GM18511 (cell line): ENCODE measurements around the gene P3H2.
A peak's percentile ranks its signal among the peaks of the same experiment; 100 is the strongest.

Experiments
- ATAC-seq: cut with Tn5 transposase; IDR thresholded peaks from one replicate; pipeline ENCODE4 v1.9.1; 2021; ENCODE audit warnings: mild to moderate bottlenecking, moderate library complexity; ENCODE audit not compliant: unreplicated experiment

Gene P3H2

DNA sequence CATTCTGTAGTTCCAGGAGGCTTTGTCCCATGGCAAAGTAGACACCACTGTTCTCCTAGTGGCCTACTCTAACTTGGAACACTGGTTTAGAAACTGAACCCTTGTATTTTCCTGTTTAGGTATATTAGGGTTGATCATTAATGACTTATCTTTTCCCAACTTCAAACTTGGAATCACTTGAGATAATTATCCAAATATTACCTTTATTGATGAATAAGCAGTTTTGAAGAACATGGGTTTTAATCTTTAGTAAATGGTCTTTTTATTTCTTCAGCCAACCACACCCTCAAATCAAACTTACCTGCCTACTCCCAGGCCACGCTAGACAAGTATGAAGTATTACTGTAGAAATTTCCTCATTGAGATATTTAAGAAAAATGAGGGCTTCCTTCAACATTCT is 6.5 kb upstream of the P3H2 start:
- no peak for ATAC-seq

DNA sequence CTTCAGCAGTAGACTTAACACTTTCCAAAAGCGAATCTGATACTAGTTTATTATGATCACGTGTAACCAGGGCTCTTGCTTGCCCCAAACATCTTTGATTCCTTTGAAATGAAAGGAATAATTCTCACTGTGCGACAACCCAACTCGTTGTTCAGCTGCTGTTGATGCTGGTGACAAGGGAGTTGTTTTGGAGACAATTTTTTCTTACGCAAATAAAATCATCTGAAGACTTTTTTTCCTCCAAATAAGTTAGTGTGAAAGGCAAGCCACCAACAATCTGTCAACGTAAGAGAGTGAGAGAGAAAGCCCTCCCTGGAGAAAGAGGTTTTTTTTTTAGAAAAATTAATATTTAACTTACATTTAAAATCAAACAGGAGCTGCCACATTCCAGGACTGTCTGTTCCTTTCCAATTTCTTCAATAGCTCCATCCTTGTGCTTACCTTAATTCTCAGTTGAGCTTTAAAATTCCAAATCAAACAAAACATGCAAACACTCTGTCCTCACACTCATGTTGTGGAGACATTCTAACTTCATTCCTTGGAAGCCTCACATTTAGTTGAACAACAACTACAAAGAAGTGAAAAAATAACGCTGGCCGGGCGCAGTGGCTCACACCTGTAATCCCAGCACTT is 4.9 kb upstream of the P3H2 start:
- no peak for ATAC-seq

DNA sequence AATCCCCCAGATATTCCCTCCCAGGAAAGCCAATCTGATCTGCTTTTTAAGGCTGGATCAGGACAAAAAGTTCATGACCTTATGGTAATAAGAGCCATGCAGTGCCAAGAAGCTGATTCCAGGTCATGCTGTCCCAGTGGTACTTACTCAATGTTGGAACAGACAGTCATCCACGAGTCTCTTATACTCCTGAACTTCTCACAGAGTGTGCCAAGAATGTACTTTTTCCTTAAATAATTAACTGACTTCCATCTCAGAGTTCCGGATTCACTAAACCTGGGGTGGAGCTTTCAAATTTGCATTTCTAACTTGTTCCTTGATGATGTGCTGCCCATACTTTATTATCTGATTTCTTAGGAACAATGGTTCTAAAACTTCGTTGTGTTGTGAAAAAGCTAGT is 3.4 kb upstream of the P3H2 start:
- ATAC-seq: no peak

DNA sequence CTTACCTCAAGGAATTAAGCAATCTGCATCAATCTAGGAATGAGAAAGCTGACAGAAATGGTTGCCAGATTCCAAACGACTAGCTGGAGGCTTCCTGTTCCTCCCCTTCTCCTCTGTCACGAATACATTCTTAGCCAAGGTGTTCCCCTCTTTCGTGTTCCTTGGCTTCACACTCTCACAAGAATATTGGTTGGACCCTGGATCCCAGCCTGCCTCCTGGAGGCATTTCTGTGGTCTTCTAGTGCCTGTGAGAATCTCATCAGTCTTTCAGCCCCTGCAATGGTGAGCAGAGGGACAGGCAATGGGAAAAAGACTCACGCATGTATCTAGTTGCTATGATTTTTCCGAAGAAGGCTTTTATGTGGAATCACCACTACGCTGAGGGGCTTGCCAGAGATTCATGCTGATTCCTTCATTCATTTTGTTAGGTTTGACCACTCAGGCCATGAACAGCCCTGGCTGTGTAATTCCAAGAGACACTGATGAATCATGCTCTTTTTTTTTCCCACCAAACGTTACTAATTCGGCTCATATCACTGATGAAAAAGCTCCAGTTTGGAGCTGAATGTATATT is 1.6 kb upstream of the P3H2 start:
- ATAC-seq: no peak

DNA sequence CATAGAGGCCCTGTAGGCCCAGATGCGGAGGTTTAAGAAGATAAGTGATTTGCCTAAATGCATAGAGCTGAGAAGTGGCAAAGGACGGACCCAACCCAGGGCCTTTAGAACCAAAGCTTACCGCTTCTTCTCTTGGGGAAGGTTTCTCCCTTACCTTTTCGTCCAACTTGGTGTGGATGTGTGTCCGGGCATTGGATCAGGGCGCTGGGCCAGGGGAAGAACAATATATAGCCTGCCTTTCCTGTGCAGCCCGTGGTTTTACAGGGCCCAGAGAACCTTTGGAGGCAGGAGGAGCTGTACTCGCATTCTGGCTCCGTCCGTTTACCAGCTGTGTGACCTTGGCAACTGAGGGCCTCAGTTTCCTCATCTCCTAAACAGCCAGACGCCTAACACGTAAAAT is 686 bp upstream of the P3H2 start:
- ATAC-seq: no peak

DNA sequence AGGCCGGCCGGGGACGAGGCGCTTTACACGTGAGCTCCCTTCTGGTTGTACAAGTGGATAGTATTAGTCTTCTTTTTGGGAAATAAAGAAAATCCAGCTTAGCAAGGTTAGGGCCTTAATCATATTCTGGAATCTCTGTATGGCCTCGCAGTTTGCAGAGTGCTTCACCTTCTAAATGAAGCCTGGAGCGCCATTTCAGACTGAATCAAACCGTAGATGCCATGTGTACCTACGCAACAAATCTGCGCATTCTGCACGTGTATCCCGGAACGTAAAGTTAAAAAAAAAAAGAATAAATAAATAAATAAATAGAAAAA is 322 bp upstream of the P3H2 start:
- no peak for ATAC-seq

DNA sequence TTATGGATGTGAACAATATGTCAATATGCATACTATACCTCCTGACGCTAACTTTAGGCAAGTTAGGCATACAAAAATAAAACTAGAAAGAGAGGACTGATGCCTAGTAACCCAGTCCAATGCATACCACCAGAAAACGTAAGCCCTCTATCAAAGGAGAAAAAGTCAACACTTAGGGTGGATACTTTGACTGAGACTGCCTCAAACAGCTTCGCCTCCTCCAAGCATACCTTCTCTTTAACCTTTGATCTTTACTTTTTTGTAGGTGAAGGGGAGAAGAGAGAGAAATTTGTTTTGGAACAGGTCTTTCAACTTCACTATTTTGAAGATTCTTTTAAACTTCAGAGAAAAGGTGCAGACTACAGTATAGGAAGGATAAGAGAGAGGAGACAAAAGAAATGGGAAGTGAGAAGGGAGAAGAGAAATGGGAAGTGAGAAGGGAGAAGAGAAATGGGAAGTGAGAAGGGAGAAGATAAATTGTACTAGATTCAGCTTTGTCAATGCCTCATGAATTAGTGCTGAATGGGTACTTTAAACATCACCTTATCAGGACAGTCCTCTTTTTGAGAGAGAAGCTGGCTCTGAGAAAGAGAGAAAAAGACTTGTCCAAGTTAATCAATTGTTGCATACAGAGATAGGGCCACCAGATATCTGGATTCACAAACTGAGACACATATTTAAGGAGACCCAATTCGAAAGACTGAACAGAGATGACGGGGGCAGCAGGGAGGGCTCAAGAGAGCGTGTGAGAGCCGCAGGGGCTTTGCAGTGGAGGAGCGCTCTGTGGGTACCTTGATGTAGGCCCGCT is 1.0 kb downstream of the P3H2 start:
- peak; percentile 34 for ATAC-seq

DNA sequence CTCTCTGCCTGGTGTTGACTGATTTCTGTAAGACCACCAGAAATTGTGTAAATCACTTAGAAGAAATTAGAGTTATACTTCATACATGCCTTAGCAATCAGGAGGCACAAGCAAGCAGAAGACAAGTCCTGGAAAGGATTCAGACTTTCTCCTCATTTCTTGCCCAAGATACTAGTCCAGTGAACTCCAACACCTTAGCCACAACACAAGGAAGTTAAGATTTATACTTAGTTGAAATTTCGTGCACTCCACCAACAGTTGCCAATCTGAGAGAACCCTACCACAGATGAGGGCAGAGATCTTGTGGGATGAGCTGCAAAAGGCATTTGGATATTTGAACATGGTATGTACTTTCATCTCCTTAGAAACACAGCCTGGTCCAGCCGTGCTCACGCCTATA is 2.3 kb downstream of the P3H2 start:
- ATAC-seq: no peak

DNA sequence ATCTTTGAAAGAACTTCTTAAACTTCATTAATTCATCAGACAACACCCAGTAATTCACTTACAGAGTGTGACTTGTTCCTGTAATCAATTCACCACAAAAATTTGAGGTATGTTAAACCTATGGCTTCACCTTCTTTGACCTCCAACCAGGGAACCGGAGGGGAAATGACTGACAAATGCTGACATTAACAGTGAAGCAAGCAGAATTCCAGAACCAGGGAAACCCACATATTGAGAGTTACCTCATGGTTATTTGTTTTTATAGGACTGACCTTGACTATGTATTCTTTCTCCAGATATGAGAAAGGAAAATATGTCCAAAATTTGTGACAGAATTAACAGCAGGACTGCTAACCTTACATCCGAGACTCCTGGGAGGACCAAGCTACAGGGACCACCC is 2.7 kb downstream of the P3H2 start:
- no peak for ATAC-seq

DNA sequence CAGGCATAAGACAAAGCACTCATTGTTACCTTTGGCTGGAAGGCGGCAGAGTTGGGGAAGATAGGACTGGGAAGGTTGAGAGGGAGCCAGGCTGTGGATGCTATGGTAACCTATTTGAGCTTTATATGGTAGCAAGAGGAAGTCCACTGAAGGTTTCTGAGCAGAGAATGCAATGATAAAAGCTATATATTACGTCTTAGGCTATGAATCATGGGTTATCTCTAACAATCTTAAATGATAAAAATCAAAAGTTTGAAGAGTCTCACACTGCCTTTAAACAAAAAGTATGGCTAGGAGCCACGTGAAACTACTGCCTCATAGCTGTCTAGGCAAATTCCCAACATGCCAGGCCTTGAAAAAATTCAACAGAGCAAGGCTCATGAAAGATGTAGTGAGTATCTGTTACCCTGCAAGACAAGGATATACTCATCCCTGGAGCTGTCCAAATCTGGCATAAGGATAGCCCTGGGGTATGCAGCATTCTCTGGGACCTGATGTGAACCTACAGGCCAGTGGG is 4.1 kb downstream of the P3H2 start:
- ATAC-seq: no peak

DNA sequence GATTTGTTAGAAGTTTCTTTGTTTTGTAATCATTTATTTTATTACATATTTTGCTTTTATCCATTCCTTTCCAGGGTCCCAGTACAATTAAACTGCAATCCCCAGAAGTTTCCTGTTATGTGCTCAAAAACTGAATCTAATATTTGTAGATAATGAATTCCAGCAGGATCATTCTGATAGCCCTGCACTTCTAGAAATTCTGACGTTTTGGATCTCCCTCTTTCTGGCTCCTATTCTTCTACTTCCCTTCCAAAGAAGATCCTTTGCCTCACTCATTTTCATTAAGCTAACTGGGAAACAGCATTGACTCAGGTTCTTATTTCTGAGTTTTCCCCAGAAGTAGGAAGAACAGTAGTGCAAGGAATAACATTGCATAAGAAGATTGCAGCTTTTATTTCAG is 9.9 kb downstream of the P3H2 start:
- ATAC-seq: no peak

DNA sequence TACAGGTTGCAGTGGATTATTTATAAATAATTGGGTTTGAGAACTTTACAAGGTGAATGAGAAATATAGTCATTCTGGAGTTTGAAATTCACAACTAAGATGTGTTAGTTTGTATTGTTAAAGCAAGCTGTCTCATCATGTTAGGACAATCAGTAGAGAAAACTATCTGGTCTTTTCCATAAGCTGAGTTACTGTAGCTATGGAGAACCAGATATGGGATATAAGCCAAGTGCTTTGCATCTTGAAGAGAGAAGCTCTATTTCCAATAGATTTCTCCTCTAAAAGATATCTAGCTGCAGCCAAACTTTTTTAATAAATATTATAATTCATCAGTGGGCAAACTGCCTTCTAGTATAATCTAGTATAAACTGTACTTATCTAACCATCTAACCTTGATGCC is 11.3 kb downstream of the P3H2 start:
- no peak for ATAC-seq

DNA sequence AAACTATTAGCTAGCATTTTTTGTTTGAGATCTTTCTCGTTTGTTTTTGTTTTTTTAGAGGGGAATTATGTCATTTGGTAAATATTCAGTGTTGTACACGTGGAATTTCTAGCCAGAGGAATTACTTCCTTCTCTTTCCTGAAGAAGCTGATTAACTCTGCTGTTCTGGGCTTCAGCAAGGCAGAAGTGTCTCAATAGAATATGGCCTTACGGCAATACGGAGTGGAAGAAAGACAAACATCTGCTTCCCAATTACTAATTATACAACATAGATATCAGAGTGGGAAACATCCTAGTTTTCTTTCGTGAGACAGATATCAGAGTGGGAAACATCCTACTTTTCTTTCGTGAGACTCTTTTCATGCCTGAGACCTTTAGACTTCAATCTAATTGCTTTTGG is 11.9 kb downstream of the P3H2 start:
- no peak for ATAC-seq

DNA sequence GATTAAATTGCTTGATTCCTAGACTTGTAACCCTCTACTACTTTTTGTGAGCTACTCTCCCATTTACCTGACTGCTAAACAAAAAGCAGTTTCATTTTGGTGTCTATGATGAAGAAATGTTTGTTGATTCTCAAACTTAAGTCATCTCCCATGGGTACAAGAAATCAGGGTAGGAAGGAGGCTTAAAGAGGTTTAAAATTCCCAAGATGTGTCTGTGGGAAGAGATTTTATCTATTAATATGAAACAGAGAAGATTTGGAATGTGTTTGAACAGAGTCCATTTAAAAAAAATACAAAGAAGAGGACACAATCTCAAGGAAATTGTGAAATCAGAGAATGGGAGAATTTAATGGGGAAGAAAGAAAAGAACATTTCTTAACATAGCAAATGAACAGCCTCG is 14.8 kb downstream of the P3H2 start:
- no peak for ATAC-seq

DNA sequence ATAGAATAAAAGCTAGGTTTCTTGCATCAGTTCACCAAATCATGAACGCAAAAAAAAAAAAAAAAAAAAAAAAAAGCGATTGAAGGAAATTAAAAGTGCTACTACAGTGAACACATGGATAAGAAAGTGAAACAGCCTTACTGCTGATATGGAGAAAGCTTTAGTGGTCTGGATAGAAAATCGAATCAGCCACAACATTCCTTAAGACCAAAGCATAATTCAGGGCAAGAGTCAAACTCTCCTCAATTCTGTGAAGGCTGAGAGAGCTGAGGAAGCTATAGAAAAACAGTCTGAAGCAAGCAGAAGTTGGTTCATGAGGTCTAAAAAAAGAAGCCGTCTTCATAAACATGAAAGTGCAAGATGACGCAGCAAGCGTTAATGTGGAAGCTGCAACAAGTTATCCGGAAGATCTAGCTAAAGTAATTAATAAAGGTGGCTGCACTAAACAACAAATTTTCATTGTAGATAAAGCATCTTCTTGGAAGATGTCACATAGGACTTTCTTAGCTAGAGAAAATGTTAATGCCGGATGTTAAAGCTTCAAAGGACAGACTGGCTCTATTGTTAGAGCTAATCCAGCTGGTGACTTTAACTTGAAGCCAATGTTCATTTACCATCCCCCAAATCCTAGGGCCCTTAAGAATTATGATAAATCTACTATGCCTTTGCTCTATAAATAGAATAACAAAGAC is 19.2 kb downstream of the P3H2 start:
- no peak for ATAC-seq

DNA sequence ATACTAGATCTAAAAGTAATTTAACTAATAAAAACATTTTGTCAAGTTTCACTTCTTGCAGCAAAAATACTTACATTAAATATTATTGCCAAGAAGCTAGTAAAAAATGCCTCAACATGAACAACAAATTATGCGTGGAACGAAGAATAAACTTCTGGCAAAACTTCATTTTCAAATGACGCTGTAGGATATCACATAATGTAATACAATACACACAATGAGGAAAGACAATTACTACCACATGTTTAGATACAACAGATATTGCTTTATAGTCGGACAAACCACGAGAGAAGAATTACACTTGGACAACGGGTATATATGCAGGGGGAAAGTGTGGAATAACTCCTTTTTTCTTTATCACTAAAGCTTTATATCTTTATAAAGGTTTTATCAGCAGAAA is 21.6 kb downstream of the P3H2 start:
- ATAC-seq: no peak

DNA sequence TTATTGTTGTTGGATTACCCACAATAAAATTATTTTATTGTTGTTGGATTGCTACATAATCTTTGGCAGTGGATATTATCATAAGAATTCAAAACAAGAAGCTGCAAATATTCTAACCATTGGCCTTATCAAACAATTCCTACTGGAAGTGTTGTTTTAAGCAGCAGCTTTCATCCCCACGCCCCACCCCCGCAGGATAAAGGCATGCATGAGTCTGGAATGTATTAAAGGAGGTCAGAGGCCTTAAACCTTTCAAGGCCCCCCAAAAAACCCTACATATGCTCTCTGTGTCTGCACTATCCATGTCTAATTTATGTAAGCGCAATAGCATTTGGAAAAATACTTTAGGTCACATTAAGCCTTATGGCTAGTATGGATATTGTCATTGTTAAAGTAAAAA is 23.1 kb downstream of the P3H2 start:
- no peak for ATAC-seq

DNA sequence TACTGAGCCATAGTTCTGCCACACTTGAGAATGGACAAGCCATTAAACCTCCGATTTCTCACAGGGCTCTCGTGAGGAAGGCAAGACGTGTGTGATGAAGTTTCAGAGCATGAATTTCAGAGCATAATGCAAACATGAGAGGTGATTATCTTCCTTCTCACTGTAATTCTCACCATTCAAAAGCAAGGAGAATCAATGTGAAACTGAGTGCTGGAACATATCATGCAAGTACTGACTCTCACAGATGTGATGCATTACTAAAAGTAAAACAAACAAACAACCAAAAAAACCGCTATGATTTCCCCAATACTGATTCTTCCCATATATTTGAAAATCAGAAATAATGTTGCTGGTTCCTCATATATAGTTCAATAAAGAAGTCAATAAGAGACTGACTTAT is 23.7 kb downstream of the P3H2 start:
- no peak for ATAC-seq

DNA sequence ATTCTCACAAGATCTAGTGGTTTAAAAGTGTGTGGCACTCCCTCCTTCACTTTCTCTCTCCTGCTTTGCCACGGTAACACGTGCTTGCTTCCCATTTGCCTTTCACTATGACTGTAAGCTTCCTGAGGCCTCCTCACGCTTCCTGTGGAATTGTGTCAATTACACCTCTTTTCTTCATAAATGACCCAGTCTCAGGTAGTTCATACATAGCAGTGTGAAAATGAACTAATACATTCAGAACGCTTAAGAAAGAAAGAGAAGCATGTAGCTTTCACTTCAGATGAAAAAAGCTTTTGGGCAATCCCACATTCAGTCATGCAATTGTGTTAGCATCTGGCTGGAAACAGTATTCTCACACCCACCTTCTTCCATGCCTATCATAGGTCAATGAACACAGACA is 24.4 kb downstream of the P3H2 start:
- no peak for ATAC-seq

DNA sequence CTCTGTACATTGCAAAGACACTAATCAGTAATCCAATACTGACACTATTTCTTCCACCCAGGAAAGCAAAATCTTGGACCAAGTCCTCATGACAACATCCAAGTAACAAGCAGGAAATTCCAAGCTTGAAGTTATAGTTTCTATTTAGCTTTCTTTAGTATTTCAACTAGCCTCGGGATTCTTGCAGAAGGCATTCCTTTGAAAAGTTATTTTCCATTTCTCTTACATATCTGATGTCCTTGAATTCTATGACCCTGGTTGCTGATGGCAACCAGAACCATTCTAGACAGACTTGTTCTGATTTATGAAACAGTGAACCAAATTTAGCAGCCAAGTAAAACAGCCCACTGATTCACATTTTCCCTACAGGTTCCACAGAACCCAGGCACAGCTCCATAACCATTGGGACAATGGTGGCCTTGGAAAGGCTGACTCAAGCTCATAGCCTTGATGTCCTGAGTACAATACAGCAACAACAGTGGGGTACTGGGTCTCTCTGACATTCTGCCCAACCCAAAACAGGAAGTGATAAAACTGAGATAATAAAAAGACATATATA is 26.5 kb downstream of the P3H2 start:
- ATAC-seq: no peak

DNA sequence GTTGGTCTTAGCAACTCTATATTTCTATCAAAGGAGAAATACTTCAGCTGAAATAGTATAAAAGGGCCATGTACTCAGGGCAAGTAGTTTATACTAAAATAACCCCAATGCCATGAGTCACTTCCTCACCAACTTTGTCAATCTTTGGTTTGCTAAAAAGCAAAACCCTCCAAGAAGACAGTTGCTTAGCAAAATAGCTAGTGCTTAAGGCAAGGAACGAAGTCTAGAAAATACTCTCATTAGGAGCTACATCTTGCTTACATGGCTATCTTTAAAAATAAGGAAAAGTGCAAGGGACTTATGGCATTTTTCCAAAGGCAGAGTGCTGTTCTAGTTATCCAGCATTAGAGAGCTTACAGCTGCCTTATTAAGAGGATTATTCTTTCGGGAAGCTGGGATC is 28.4 kb downstream of the P3H2 start:
- no peak for ATAC-seq

DNA sequence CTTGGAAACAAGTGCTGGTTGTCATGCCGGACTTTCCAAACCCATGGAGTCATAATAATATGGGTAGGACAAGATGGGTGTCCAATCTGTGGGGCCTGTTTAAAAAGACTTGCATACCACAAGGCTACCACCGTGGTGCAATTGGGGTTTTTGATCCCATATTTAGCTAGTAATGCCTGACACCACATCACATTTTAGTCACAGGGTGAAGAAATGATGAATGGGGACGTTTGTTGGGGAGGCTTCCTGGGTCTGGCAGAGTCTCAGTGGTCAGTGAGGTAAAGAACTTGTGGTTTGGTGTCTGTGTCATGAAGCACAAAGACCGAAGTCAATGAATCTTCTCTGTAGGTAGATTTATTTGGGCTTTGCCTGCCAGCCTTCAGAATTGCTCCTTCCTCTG is 31.0 kb downstream of the P3H2 start:
- ATAC-seq: peak; percentile 66
